ENCODE data around the gene G3BP1.
A peak's percentile ranks its signal among the peaks of the same experiment; 100 is the strongest.
"Not testable (repeated sequence)": the region's sequence is repeated elsewhere in the genome, so short reads cannot be mapped to it uniquely, and the experiment has no call there.

The G3BP1 gene

DNA sequence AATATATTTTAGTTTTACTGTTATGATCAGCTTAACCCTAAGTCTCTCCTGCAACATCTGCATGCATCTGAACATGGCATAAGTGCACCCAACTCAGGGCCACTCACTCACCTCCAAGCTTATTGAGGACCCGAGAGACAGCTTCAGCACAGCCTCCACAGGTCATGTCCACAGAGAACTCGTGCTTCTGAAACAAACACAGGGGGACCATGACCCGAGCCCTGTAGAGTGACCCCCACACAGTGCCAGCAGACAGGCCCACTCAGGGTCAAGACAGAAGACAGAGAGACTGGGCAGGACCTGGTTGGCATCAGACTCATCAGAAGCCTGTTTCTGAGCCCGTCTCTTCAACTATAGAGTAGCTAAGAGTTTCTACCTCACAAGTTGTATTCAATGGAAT is 20.2 kb upstream of the G3BP1 start:
- no peak for DNase-seq (ENCODE audit: low read depth in 1 of 2, low spot score in 1 of 2)

DNA sequence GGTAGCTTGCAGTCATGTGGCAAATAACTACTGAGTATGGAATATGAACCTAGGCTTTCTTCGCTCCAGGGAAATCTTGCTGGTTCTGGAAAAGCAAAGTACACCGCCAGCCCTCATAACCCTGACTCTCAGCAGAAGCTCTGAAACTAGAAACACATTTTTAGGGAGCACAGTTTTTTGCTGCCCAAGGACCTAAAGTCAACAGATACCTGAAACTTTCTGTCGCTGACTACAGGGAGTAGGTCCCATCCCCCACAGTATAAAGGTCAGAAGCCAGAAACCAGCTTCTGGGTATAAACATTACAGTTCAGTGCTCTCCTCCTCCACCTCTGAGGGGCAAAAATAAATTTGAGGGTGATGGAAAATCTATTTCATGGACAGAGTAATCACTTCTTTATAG is 16.4 kb upstream of the G3BP1 start:
- no peak for DNase-seq (ENCODE audit: low read depth in 1 of 2, low spot score in 1 of 2)

DNA sequence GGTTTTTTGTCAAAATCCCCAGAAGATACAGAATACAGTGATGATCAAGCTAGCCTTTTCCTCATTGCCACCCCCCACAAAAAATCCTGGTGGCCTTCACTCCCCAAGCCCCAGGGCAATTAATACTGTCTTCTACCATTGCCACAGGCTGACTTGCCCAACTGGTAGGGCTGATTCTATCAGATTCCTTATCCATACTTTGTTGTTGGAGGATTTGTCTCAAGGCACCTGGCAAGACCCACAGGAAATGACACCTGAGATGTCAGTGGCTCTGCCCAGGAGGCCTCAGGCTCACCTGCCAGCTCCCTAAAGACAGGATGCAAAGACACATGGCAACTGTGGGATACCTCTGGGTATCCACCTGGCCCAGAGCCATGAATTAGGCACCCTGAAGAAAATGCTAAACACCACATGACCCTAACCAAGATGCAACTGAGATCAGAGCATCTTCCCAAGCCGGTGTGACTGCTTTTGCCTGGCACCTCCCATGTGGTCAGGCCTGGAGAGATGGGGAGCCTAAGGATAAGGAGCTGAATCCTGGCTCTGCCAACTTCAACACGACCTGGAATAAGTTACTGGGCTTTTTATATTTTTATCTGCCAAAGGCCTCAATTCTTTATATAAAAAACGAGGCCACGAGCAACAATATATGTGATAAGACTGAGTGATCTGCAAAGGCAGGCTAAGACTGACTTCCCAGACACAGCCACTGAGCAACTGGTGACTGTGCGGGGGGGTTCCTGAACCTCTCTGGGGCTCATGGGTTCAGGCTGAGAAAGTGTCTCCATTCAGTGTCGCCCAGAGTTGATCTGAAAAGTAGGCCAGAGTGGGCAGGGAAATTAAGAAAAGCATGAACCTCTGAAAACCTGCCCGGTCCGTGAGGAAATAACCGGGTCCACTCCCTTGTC is 14.3 kb upstream of the G3BP1 start:
- no peak for DNase-seq (ENCODE audit: low read depth in 1 of 2, low spot score in 1 of 2)

DNA sequence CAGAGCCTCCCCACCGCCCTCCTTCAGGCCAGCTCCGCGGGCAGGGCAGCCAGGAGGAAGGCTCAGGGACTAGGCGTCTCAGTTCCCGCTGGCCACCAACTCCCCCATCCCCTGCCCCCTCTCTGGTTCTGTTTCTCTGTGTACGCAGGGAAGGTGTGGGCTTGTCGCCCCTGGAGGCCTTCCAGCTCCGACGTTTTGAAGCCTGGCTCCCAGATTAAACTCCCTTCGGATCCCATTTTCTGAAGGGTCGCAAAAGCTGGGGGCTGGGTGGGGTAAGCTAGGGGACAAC is 13.7 kb upstream of the G3BP1 start:
- no peak for DNase-seq (ENCODE audit: low read depth in 1 of 2, low spot score in 1 of 2)

DNA sequence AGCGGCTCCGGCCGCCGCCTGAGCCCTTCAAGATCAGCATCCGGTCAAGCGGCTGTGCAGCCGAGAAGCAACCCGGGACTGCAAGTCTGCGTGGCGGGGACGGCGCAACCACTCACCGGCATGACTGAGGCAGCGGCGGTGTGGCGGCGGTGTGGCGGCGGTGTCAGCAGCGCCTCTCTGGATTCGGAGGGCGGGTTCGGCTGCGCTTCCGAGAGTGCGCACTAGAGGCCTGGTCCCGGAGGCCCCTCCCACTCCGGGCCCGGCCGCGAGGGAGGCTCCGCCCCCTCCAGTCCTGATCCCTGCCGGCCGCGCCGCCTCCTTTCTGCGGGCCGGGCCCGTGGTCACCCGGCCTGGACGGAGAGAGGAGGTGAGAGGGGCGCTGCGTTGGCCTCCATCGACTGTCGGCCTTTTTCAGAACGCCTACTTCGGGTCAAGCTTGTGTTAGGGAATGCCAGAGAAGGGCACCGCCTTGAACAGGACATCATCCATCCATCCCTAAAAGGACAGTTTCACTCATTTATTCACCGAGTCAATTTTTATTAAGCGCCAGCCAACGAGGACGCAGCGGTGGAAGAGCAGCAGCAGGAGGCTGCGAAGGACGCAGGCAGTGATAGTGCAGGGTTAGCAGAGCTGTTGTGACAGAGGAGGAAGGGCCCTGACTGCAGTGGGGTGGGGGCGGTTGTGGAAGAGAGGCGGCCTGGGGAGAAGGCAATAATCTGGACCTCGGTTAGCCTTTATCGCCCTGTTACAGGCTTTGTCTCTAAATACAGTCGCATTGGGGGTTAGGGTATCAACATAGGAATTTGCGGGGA is 13.1 kb upstream of the G3BP1 start, which contains the start of gene ATOX1:
TSS of gene ATOX1 (minus strand) at position 202 of the 812 bp plus-strand sequence. CDS start at position 122, 80 bp downstream.
- peak; percentile 80 to 84 for DNase-seq (ENCODE audit: low read depth in 1 of 2, low spot score in 1 of 2)

DNA sequence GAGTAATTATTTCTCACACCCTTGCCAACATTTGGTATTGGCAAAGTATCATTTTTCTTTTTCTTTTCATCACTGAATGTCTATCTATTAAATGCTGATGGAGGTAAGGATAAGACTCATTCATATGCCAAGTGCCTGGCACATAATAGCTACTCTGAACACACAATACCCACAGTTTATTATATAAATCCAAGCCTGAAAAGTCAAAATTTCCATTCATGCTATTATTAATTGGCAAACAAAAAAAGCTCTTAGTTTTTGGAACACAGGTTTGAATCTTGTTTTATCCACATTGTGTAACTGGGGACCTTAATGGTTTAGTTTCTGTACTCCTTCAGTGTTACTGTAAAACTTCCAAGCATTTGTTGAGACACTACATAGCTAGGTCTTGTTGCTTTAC is 7.0 kb upstream of the G3BP1 start:
- no peak for DNase-seq (ENCODE audit: low read depth in 1 of 2, low spot score in 1 of 2)

DNA sequence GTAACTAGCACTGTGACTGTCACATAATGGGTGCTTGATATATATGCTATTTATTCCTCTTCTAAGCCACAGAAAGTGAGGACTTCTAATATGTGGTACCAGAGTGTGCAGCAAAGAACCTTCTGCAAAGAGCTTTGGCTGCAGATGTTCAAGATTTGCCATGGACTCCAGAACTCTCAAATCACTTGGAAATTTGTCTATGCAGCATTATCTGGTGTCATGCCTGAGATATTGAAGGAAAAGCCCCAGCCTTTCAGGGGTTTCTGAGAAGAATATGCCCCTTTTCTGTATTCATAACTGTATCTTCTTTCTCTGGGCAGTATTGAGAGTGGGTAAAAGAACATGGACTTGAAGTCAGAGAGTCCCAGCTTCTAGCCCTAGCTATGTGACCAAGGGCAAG is 4.8 kb upstream of the G3BP1 start:
- no peak for DNase-seq (ENCODE audit: low read depth in 1 of 2, low spot score in 1 of 2)

DNA sequence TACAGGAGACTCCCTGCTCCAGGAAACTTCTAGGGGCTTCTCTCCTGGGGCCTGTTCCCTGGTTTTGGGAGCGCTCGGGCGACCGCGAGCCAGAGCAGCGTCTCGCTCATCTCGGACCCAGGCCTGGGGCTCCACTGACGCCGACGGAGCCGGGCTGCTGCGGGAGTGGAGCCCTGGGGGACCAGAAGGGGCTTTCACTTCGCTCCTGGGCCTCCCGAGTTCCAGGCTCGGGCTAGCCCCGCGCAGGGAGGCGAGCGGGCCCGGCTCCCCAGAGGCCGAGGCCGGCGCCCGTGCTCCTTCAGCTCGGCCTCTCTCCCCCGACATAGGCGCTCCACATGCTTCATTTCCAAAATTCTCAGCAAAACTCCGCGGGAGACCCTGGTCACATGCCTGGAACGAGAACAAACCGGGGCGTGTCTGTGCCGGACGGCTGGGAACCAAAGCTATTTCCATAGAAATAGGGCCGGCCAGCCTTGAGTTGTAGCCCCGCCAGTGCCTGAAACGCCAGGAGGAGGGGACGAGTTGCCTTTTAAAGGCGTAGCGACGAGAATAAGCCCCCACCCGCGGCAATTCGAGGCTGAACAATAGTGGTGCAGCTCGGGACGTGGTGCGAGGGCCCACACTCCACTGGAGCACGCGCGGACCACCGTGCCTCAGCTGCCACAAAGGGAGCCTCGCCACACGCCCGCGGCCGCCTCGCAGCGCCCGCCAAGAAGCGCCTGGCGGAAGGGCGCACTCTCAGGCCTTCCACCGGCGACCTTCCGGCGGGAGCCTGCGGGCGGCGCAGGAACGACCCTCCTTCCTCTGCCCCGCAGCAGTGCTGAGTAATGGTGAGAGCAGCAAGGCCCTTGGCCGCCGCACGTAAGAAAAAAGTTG is 1.1 kb upstream of the G3BP1 start:
- peak in 1 of 2 donors; percentile 44 for DNase-seq (ENCODE audit: low read depth in 1 of 2, low spot score in 1 of 2)

DNA sequence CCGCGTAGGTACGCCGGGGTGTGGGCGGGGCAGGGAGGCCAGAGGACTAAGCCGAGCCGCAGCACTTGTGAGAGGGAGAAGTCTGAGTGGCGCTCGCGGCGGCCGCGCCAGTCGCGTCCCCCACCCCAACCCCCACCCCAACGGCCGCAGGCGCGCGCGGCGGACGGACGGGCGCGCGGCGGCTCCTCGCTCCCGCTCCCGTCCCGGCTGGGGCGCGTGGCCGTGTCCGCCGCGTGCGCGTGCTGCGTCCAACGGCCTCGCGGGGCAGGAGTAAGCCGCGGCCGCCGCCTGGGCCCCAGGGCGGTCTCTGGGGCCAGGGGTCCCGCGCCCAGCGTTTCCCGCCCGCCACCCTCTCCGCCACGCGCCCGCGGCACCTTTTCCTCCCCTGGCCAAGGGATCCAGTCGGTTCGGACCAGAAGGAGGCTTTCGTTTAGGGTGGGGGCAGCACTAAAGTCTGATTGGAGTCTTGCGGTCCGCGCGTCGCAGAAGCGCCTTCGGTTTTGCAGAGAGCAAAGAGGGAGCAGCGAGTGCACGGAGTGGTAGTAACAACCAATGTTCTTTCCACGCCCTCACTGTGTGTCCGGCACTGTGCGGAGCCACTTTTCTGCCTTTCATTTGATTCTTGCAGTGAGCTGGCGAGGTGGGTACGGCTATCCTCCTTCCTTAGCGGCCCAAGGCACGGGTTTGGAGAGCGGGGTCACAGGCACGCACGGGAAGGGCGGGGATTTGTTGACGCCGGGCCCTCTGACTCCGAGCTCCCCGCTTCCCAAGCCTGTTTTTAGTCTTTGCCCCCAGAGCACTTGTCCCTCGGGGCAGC is 483 bp downstream of the G3BP1 start:
- peak in 1 of 2 donors; percentile 28 for DNase-seq (ENCODE audit: low read depth in 1 of 2, low spot score in 1 of 2)

DNA sequence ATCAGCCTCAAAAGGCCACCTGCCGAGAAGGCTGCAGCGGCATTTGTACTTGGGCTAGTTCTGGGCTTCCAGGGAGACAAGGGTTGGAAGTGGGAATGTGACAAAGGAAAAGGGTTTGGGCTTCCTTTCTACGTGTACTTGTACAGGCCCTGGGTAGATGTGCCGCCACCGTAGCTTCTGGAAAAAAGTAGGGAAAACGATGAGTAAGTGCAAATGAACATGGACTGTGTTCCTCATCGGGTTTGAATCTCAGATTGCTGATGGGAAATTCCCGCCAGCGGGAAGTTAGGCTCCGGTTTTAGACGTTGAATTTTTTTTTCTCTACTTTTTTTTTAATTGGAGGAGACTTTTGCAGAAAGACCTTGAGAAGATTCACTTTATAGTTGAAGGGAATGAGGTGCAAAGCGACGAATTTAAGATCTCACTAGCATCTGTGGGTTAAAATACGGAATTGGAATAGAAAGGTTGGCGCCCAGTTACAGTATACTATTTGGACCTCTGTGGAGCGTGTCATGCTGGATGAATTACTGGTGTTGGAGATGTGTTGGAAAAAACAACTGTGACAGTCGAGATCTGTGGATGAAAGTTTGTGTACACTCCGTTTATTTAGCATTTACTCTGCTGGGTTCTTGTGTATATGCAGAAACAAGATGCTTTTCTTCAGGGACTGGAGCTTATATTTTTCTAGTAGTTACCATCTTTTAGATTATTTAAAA is 1.2 kb downstream of the G3BP1 start:
- DNase-seq (ENCODE audit: low read depth in 1 of 2, low spot score in 1 of 2): no peak

DNA sequence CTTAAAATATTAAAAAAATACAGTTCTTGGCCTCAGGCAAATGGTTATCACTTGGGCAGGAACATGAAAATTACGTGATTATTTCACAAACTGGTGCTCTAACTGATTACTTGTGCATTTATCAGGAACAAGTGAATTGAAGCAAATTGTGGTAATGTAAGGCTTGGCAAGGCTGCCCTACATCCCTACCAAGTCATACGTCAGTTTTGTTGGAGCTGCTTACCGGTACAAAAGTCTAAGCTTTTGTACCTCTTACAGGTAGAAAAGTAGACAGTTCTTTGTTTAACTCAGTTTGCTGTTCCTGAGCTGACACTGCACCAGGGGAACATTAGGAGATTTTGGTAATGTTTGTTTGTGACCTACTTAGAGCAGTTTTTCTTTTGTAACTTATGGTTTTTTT is 2.2 kb downstream of the G3BP1 start:
- no peak for DNase-seq (ENCODE audit: low read depth in 1 of 2, low spot score in 1 of 2)

DNA sequence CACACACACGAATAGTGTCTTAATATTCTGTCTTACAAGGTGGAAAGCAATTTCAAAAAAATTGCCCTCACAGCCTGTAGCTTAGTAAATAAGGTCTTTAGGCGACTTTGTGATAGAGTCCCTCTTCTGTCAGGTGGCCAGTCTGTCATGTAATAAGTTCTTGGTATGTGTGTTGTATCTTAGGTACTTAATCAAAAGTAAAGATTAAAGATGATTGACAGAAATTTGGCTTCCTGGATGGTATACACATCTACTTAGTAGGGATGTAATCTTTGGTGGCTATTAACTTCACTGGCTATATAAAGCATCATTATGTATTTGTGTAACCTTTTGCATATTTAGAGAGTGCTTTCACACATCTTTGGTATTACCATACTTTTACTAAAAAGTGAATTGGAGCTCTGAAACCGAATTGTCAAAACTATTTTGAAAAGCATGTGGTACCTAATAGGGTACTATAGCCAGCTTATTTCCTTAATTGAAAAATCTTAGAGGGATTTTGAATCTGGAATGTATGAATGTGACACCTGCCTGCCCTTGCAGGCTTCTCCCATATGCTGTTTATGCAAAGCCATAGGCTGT is 3.4 kb downstream of the G3BP1 start:
- no peak for DNase-seq (ENCODE audit: low read depth in 1 of 2, low spot score in 1 of 2)

DNA sequence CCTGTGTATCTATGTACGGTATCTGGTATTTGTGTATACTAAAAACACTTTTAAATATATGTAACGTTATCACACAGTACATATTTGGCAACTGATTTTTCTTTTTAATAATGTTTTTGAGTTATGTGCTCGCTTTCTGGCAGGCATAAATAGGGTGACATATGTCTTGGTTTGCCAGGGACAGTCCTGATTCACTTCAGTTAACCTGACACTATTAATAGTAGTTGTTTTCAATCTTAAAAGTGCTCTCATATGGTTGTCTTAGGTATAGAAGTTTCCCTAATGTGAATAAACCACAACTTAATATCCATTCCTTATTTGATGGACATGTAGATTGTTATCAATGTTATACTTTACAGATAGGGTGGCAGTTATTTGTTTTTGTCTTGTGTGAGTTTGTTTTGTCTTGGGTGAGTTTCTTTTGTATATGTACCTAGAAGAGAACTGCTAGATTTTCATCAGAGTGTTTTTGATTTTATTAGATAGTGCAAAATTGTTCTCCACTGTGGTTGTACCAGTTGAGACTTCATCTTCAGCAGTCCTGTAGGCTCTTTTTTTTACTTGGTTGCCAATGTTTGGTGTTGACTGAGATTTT is 7.9 kb downstream of the G3BP1 start:
- DNase-seq (ENCODE audit: low read depth in 1 of 2, low spot score in 1 of 2): no peak

DNA sequence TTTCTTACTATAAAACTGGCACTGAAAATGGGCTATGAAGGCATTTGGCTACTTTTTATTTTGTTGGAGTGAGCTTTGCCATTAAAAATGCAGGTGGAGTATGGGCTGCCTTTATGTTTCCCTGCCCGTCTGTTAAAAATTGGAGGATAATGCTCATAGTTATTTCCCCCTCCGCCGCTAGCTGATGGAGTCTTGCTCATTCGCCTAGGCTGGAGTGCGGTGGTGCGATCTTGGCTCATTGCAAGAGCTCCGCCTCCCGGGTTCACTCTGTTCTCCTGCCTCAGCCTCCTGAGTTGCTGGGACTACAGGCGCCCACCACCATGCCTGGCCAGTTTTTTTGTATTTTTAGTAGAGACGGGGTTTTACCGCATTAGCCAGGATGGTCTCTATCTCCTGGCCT is 8.6 kb downstream of the G3BP1 start:
- DNase-seq (ENCODE audit: low read depth in 1 of 2, low spot score in 1 of 2): no peak

DNA sequence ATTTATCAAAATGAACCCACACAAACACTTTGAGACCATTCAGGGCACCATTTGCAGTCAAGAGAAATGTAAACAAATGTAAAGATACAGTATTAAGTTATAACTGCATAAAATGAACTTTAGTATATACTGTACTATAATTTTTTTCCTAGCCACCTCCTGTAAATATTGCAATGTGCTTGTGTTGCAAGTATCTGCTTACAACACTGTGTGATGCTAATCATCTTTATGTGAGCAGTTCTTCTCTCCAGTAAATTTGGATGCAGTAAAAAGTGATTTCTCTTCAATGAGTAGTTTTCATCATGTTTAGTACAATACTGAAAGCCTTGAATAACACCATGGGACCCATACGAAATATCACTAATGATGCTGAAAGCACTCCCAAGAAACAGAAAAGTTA is 9.4 kb downstream of the G3BP1 start:
- DNase-seq (ENCODE audit: low read depth in 1 of 2, low spot score in 1 of 2): no peak

DNA sequence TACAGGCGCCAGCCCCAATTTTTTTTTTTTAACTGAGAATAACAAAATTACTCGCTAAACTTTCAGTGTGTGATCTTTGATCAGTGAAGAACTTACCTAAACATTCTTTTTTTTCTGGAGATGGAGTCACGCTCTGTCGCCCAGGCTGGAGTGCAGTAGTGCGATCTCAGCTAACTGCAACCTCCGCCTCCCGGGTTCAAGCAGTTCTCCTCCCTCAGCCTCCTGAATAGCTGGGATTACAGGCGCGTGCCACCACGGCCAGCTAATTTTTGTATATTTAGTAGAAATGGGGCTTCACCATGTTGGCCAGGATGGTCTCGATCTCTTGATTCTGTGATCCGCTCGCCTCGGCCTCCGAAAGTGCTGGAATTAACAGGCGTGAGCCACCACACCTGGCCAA is 11.9 kb downstream of the G3BP1 start:
- not testable (repeated sequence) for DNase-seq (ENCODE audit: low read depth in 1 of 2, low spot score in 1 of 2)

DNA sequence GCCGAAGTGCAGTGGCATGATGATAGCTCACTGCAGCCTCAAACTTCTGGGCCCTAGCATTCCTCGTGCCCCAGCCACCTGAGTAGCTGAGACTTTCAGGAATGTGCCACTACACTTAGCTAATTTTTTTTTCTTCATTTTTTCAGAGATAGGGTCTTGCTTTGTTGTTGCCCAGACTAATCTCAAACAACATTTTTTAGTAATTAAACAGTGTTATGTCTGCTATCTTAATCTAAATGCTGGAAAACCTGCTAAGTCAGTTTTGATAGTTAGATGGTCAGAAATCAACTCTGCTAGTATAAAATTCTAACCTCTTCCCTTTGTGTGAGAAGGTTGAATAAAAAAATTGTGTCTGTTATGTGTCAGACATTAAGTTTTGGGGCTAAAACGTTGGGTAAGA is 12.4 kb downstream of the G3BP1 start:
- no peak for DNase-seq (ENCODE audit: low read depth in 1 of 2, low spot score in 1 of 2)

DNA sequence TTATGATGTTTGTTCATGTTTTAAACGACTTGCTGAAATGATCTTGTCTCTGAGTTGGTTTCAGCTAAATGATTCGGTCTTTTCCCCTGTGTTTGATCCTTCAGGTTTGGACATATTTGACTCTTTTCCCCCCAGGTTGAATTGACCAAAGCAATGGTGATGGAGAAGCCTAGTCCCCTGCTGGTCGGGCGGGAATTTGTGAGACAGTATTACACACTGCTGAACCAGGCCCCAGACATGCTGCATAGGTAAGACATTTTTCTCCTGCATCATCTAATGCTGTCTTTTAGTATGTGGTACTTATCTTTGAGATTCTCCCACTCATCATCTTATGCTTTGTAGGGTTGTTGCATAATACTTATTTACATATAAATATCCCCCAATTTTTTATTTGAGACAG is 14.7 kb downstream of the G3BP1 start:
- no peak for DNase-seq (ENCODE audit: low read depth in 1 of 2, low spot score in 1 of 2)

DNA sequence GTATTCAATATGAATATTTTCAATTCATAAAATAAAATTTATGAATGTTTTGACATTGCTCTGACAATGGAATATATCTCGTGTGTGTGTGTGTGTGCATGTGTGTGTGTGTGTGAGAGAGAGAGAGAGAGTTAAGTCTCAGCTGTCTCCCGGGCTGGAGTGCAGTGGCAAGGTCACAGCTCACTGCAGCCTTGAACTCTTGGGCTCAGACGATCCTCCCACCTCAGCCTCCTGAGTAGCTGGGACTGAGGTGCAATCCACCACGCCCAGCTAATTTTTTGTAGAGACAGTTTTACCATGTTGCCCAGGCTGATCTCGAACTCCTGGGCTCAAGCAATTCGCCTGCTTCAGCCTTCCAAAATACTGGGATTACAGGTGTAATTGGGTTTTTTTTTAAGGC is 16.1 kb downstream of the G3BP1 start:
- DNase-seq (ENCODE audit: low read depth in 1 of 2, low spot score in 1 of 2): no peak
